Suprapubic skin (tissue), 4 donors: Measurements from ENCODE around the gene ST3GAL6.

ENCODE experiments used
- POLR2A ChIP-seq, 2 donors: fragments of 450-650 bp; IDR thresholded peaks; one replicate each; pipeline ENCODE4 v1.6.1; 2017; ENCODE audit warnings: antibody characterized with exemption in 2 of 2, mild to moderate bottlenecking in 2 of 2, moderate library complexity in 2 of 2
- POLR2AphosphoS5 ChIP-seq, 3 donors: sonication (generic); formaldehyde crosslinking; IDR thresholded peaks; one replicate each; pipeline ENCODE4 v1.6.1; 2017; ENCODE audit warnings: antibody characterized with exemption in 3 of 3

GRCh38 chr3:98797905-98798304 is 34.8 kb downstream of the ST3GAL6 start:
- TF ChIP-seq POLR2A (IDR thresholded peaks at IDR 0.05) (no peak), POLR2AphosphoS5 (IDR thresholded peaks at IDR 0.05) (no peak)
